H4 (cell line): Measurements from ENCODE around the gene DIP2C. TPM values are rescaled to one million over a fixed set of nuclear protein-coding genes. Genes with fewer than 3 reads are reported as not detected.

ENCODE experiments used
- DNase-seq: peaks from one replicate; pipeline ENCODE4 v3.0.0-alpha.2; 2015; ENCODE audit warnings: low spot score
- total RNA-seq: library from RNA; depleted of rRNA; stranded (reverse); fragments of >200 nt; shearing (Covaris generic); gene quantifications from 2 replicates; pipeline ENCODE4 v1.2.3, GENCODE V29; 2014

The DIP2C gene
- total RNA-seq, 1 experiment from 2014 or later: 2.3 TPM

- DNase-seq: no peak
Observed at GRCh38 chr10:498760-499435, 190.6 kb downstream of the DIP2C start.

GRCh38 chr10:497898-498451 is 191.5 kb downstream of the DIP2C start:
- DNase-seq: no peak

- no peak for DNase-seq
Observed at GRCh38 chr10:497289-497688, 192.2 kb downstream of the DIP2C start.

- no peak for DNase-seq
Observed at GRCh38 chr10:494556-494955, 194.9 kb downstream of the DIP2C start.

GRCh38 chr10:494149-494542 is 195.3 kb downstream of the DIP2C start:
- DNase-seq: no peak

- DNase-seq: no peak
Observed at GRCh38 chr10:493391-494148, 195.9 kb downstream of the DIP2C start.

- no peak for DNase-seq
Observed at GRCh38 chr10:492836-493235, 196.6 kb downstream of the DIP2C start.

GRCh38 chr10:491667-492424 is 197.6 kb downstream of the DIP2C start:
- no peak for DNase-seq

GRCh38 chr10:490891-491571 is 198.4 kb downstream of the DIP2C start:
- no peak for DNase-seq

- DNase-seq: no peak
Observed at GRCh38 chr10:490256-490655, 199.2 kb downstream of the DIP2C start.

- no peak for DNase-seq
Observed at GRCh38 chr10:489330-489729, 200.1 kb downstream of the DIP2C start.

- DNase-seq: no peak
Observed at GRCh38 chr10:488933-489215, 200.6 kb downstream of the DIP2C start.

- DNase-seq: no peak
Observed at GRCh38 chr10:488081-488932, 201.2 kb downstream of the DIP2C start.

- DNase-seq: no peak
Observed at GRCh38 chr10:486666-487322, 202.7 kb downstream of the DIP2C start.

- no peak for DNase-seq
Observed at GRCh38 chr10:486206-486605, 203.3 kb downstream of the DIP2C start.

GRCh38 chr10:485776-486175 is 203.7 kb downstream of the DIP2C start:
- no peak for DNase-seq

- DNase-seq: no peak
Observed at GRCh38 chr10:484925-485661, 204.4 kb downstream of the DIP2C start.

GRCh38 chr10:484441-484924 is 205.0 kb downstream of the DIP2C start:
- DNase-seq: peak; percentile 16

- no peak for DNase-seq
Observed at GRCh38 chr10:483261-483660, 206.2 kb downstream of the DIP2C start.

- DNase-seq: no peak
Observed at GRCh38 chr10:482848-483247, 206.6 kb downstream of the DIP2C start.
